Type B pancreatic cell (in vitro differentiated cells): ENCODE results near the gene CROCC2. TPM values are rescaled to one million over a fixed set of nuclear protein-coding genes. Genes with fewer than 3 reads are reported as not detected.
A peak's percentile ranks its signal among the peaks of the same experiment; 100 is the strongest.

Experiments
- DNase-seq: peaks from one replicate; pipeline ENCODE4 v3.0.0; 2021; ENCODE audit warnings: mixed read lengths; ENCODE audit not compliant: unreplicated experiment; ENCODE audit errors: extremely low spot score
- H3K27ac Mint-ChIP-seq: 2 replicates; pipeline ENCODE4 v1.8.0; 2021; ENCODE audit warnings: mild to moderate bottlenecking, mixed read lengths
- H3K27me3 Mint-ChIP-seq: 2 replicates; pipeline ENCODE4 v1.8.0; 2021; ENCODE audit warnings: mixed read lengths
- H3K36me3 Mint-ChIP-seq: 2 replicates; pipeline ENCODE4 v1.8.0; 2021; ENCODE audit warnings: mixed read lengths
- H3K4me1 Mint-ChIP-seq: one replicate; pipeline ENCODE4 v1.8.0; 2021; ENCODE audit warnings: mixed read lengths; ENCODE audit not compliant: unreplicated experiment
- H3K4me3 Mint-ChIP-seq: 2 replicates; pipeline ENCODE4 v1.8.0; 2021; ENCODE audit warnings: mild to moderate bottlenecking, mixed read lengths
- H3K9me3 Mint-ChIP-seq: 2 replicates; pipeline ENCODE4 v1.8.0; 2021; ENCODE audit warnings: mixed read lengths
- CTCF ChIP-seq: fragments of 200-600 bp; sonication (generic); conservative IDR thresholded peaks from 2 replicates; pipeline ENCODE4 v1.5.0; 2021; ENCODE audit warnings: antibody characterized with exemption, mild to moderate bottlenecking
- total RNA-seq: library from RNA; stranded (reverse); gene quantifications from 2 replicates; pipeline ENCODE4 v1.2.1, GENCODE V29; 2021; ENCODE audit warnings: low replicate concordance

Gene CROCC2
- total RNA-seq, 1 donor from 2014 or later = 0.68 TPM

GRCh38 chr2:241001413-241002274 is 95.5 kb downstream of the CROCC2 start:
- peak; percentile 62 for DNase-seq
- Mint-ChIP-seq H3K4me1 (peaks cover 31% of the 10 kb centered on the region), H3K27me3 (peaks cover 17% of the 10 kb centered on the region), H3K27ac (no peak overlapping the region), H3K4me3 (peak overlapping the region; percentile 89), H3K36me3 (peaks cover 24% of the 10 kb centered on the region), H3K9me3 (peaks cover 13% of the 10 kb centered on the region)
- no peak for TF ChIP-seq CTCF

GRCh38 chr2:241002275-241003046 is 96.3 kb downstream of the CROCC2 start:
- peaks cover 30% of the 10 kb centered on the region for H3K36me3 Mint-ChIP-seq
- H3K4me3 Mint-ChIP-seq = no peak overlapping the region
- no peak for TF ChIP-seq CTCF
- no peak overlapping the region for H3K27ac Mint-ChIP-seq
- peak; percentile 37 for DNase-seq
- H3K9me3 Mint-ChIP-seq = peaks cover 13% of the 10 kb centered on the region
- H3K4me1 Mint-ChIP-seq = peaks cover 29% of the 10 kb centered on the region
- H3K27me3 Mint-ChIP-seq = peaks cover 17% of the 10 kb centered on the region

- peak; percentile 44 for DNase-seq
- Mint-ChIP-seq H3K27me3 (peaks cover 17% of the 10 kb centered on the region), H3K27ac (no peak overlapping the region), H3K9me3 (peaks cover 13% of the 10 kb centered on the region), H3K36me3 (peaks cover 30% of the 10 kb centered on the region), H3K4me3 (no peak overlapping the region), H3K4me1 (peaks cover 32% of the 10 kb centered on the region)
- TF ChIP-seq CTCF = no peak
Measured at GRCh38 chr2:241003047-241003360, 96.9 kb downstream of the CROCC2 start.

- DNase-seq = no peak
- Mint-ChIP-seq H3K4me3 (no peak overlapping the region), H3K27me3 (peaks cover 17% of the 10 kb centered on the region), H3K36me3 (peaks cover 30% of the 10 kb centered on the region), H3K9me3 (peaks cover 13% of the 10 kb centered on the region), H3K27ac (no peak overlapping the region), H3K4me1 (peaks cover 32% of the 10 kb centered on the region)
- no peak for TF ChIP-seq CTCF
Measured at GRCh38 chr2:241003369-241003768, 97.2 kb downstream of the CROCC2 start.

- H3K36me3 Mint-ChIP-seq = peaks cover 30% of the 10 kb centered on the region
- H3K27ac Mint-ChIP-seq = no peak overlapping the region
- H3K9me3 Mint-ChIP-seq = peaks cover 13% of the 10 kb centered on the region
- peaks cover 34% of the 10 kb centered on the region for H3K4me1 Mint-ChIP-seq
- no peak overlapping the region for H3K4me3 Mint-ChIP-seq
- DNase-seq = no peak
- TF ChIP-seq CTCF = no peak
- peaks cover 17% of the 10 kb centered on the region for H3K27me3 Mint-ChIP-seq
Measured at GRCh38 chr2:241003830-241004564, 97.9 kb downstream of the CROCC2 start.
